ENCODE results near the gene KIRREL1. TPM values are rescaled to one million over a fixed set of nuclear protein-coding genes. Genes with fewer than 3 reads are reported as not detected.

The KIRREL1 gene
- total RNA-seq, 1 donor from 2014 or later: not detected

- H3K4me1 Mint-ChIP-seq: no peaks in the 10 kb centered on the region
- H3K4me3 Mint-ChIP-seq: no peak overlapping the region
- TF ChIP-seq CTCF (IDR thresholded peaks at IDR 0.05): no peak
- no peaks in the 10 kb centered on the region for H3K27me3 Mint-ChIP-seq
- no peaks in the 10 kb centered on the region for H3K36me3 Mint-ChIP-seq (ENCODE audit: low read depth)
- H3K9me3 Mint-ChIP-seq: no peaks in the 10 kb centered on the region
- H3K27ac Mint-ChIP-seq: no peak overlapping the region
- ChIA-PET POLR2A (no interaction called here), CTCF (interaction anchor here (1.1 to 1.8 kb wide), 3 partner anchors 9 to 198 kb away, joined by 3 to 4 read pairs (median 4); no protein-coding TSS in a partner anchor)
- DNase-seq (no peak), ATAC-seq (ENCODE audit: low read depth) (no peak)
- intact Hi-C loops (cut with micrococcal nuclease): no loop called here
These were observed 137.8 kb downstream of the KIRREL1 start for GRCh38 chr1:158131217-158131616.

- ChIA-PET CTCF (interaction anchor here (2.0 kb wide), 1 partner anchor 189 kb away, joined by 5 read pairs; no protein-coding TSS in a partner anchor), POLR2A (no interaction called here)
- Mint-ChIP-seq H3K4me3 (no peak overlapping the region), H3K27ac (no peak overlapping the region), H3K9me3 (no peaks in the 10 kb centered on the region), H3K36me3 (ENCODE audit: low read depth) (no peaks in the 10 kb centered on the region), H3K4me1 (no peaks in the 10 kb centered on the region), H3K27me3 (no peaks in the 10 kb centered on the region)
- no peak for TF ChIP-seq CTCF (IDR thresholded peaks at IDR 0.05)
- DNase-seq (no peak), ATAC-seq (ENCODE audit: low read depth) (no peak)
- intact Hi-C loops (cut with micrococcal nuclease): no loop called here
These were observed 147.3 kb downstream of the KIRREL1 start for GRCh38 chr1:158140764-158141192.

- Mint-ChIP-seq H3K27me3 (no peaks in the 10 kb centered on the region), H3K4me3 (no peak overlapping the region), H3K4me1 (peaks cover 28% of the 10 kb centered on the region), H3K9me3 (peaks cover 9% of the 10 kb centered on the region), H3K27ac (no peak overlapping the region), H3K36me3 (ENCODE audit: low read depth) (peaks cover 2% of the 10 kb centered on the region)
- ChIA-PET CTCF (interaction anchor here (0.6 to 1.6 kb wide), 5 partner anchors 21 to 926 kb away, joined by 3 to 6 read pairs (median 3); no protein-coding TSS in a partner anchor), POLR2A (no interaction called here)
- no peak for ATAC-seq (ENCODE audit: low read depth)
- intact Hi-C loops (cut with micrococcal nuclease): no loop called here
- no peak for DNase-seq
- TF ChIP-seq CTCF (IDR thresholded peaks at IDR 0.05): no peak
These were observed 151.8 kb downstream of the KIRREL1 start for GRCh38 chr1:158145173-158145719.

- intact Hi-C loops (cut with micrococcal nuclease): no loop called here
- ChIA-PET CTCF (interaction anchor here (1.3 to 1.6 kb wide), 2 partner anchors 28 to 58 kb away, joined by 4 to 6 read pairs; no protein-coding TSS in a partner anchor), POLR2A (no interaction called here)
- Mint-ChIP-seq H3K36me3 (ENCODE audit: low read depth) (peaks cover 2% of the 10 kb centered on the region), H3K27ac (no peak overlapping the region), H3K4me3 (no peak overlapping the region), H3K9me3 (peaks cover 9% of the 10 kb centered on the region), H3K4me1 (peaks cover 35% of the 10 kb centered on the region), H3K27me3 (no peaks in the 10 kb centered on the region)
- TF ChIP-seq CTCF (IDR thresholded peaks at IDR 0.05): no peak
- DNase-seq (no peak), ATAC-seq (ENCODE audit: low read depth) (no peak)
These were observed 152.7 kb downstream of the KIRREL1 start for GRCh38 chr1:158146165-158146564.

- peaks cover 2% of the 10 kb centered on the region for H3K36me3 Mint-ChIP-seq (ENCODE audit: low read depth)
- ChIA-PET POLR2A (no interaction called here), CTCF (interaction anchor here (1.6 kb wide), 1 partner anchor 29 kb away, joined by 6 read pairs; no protein-coding TSS in a partner anchor)
- ATAC-seq (ENCODE audit: low read depth) (no peak), DNase-seq (no peak)
- H3K9me3 Mint-ChIP-seq: peaks cover 9% of the 10 kb centered on the region
- H3K4me1 Mint-ChIP-seq: peaks cover 38% of the 10 kb centered on the region
- no peak overlapping the region for H3K4me3 Mint-ChIP-seq
- H3K27me3 Mint-ChIP-seq: no peaks in the 10 kb centered on the region
- intact Hi-C loops (cut with micrococcal nuclease): no loop called here
- TF ChIP-seq CTCF (IDR thresholded peaks at IDR 0.05): no peak
- H3K27ac Mint-ChIP-seq: no peak overlapping the region
These were observed 153.3 kb downstream of the KIRREL1 start for GRCh38 chr1:158146739-158147138.

Measured in activated B cell treated with CpG ODN at 0.5 μM for 24 hours (primary cell).